Occipital lobe (tissue), 2 donors: ENCODE results near the gene EFCAB11. TPM values are rescaled to one million over a fixed set of nuclear protein-coding genes. Genes with fewer than 3 reads are reported as not detected.
"Not testable (repeated sequence)": the region's sequence is repeated elsewhere in the genome, so short reads cannot be mapped to it uniquely, and the experiment has no call there.

Experiments
- DNase-seq: peaks from one replicate; lab custom pipeline; 2025; lab: John Stamatoyannopoulos, UW
- total RNA-seq: library from RNA; depleted of rRNA; stranded (reverse); fragments of >200 nt; gene quantifications from one replicate; pipeline ENCODE4 v1.2.3, GENCODE V29; 2014

Gene EFCAB11
- total RNA-seq, 1 donor from 2014 or later = 3.7 TPM

DNA sequence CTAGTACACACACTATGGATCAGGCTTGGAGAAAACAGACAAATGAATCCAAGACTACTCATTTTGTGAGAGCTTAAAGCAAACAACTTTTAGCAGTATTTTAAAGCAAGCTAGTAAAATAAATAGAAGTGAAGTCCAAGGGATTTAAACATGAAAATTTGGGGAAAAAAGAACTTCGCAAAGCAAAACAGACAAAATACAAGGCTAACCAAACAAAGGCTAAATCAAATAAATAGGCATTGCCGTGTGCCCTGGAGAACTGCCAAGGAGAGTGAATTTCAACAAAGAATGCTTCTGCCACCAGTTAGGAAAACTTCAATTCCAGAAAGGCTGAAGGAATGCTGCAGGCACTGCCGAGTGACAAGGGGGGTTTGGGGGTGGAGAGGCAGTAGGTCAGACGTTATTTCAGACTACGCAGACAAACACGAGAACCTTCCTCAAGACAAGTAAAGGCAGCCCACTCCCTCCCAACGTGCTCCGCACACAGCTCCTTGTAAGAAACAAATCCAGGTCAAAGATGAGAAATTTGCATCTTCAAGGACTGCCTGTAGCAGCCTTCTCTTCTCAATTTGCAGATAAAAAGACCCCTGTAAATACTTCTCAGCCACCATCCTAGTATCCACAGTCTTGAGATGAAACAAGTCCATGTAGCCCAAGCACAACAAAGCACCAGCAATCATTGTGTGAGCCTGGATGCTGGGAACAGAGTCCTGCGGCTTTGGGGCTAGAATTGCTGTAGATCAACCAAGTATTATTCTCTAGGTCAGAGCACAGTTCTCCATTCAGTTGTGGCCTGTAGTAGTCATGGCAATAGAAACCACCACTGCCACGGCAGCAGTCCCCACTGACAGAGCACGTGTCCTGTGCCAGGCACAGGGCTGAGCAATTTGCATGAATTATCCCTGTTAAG is 43.3 kb downstream of the EFCAB11 start:
- DNase-seq = peak; percentile 23

DNA sequence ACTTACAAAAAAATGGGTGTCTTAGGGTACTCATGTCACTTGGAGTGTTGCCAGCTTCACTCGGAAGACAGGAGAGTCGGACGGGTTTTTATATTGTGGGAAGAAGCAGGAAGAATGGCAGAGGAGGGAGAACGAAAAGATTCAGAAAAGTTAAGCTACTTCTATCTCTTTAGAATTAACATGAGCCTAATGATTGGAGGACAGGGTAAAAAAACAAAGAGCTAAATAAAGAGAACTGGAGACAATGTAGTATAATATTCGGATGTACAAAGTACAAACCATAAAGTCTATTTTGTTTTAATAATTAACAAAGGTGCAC is 43.9 kb downstream of the EFCAB11 start:
- DNase-seq = no peak

DNA sequence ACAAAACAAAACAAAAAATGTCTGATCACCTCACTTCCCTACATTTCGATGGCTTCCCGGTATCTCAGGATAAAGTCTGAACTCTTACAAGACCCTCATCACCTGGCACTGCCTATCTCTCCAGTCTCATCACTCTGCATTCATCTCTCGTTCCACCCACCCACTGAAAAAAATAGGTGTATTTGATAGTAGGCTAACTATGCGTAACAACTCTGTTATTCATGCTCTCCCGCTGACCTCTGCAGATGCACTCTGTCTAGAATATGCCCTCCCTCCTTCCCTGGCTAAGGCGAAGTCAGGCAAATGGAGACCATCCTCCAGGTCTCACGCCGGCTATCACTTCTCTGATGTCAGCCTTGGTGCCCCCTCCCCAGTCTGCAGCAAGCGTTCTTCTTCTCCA is 44.9 kb downstream of the EFCAB11 start:
- DNase-seq = no peak

DNA sequence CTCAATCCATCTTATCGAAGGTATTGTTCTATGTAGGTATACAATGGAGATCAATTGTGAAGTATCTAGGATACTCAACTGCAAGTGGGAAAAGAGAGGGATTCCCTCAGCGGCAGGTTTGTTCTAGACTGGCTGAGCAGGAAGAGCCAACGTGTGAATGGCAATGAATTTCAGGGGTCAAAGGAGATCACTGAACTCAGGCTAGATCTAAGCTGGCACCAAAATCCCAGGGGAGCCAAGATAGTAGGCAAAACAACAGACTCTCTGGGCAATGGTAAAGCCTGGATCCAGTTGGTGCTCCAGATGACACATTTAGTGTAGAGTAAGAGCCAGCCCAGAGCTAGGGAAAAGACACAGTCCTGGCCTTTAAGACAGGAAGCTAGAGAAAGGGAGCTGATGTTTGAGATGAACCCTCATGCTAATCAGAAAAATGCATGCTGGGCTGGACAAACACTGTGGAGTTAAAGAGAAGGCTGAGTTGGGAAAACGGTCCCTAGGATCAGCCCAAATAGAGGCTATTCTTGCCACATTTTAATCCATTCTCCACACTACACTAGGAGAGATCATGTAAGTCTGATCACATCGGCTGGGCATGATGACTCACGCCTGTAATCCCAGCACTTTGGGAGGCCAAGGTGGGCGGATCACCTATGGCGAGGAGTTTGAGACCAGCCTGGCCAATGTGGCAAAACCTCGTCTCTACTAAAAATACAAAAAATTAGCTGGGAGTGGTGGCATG is 45.6 kb downstream of the EFCAB11 start:
- no peak for DNase-seq

DNA sequence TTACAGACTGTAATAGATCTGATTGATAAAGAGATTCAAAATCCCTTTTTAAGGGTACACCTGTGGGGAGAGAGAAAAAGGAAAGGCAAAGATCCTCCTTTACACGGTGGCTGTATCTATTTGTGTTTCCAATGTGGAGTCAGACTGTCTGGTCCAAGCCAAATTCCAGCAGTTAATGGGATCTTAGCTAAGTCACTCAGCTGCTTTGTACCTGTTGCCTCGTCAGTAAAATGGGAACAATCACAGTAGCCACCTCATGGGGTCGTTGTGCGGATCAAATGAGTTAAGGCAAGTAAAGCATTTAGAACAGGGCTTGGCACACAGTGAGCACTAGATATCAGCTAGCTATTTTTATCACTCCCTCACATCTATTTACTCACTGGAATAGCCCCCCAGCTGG is 46.9 kb downstream of the EFCAB11 start:
- DNase-seq = no peak

DNA sequence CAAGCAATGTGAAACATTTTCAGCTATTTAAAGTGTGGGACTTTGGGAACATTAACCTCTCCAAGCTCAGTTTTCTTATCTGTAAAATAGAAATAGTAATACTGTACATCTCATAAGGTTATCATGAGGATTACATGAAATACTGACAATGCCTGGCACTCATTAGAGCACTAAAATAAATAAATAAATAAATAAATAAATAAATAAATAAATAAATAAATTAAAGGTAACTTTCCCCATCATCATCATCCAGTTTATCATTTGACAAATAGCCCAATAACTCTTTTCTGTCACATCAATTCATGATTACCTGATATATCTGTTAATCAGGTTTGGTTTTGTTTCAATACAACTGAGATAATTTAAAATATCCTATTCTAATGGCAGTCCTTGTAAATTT is 48.5 kb downstream of the EFCAB11 start:
- no peak for DNase-seq

DNA sequence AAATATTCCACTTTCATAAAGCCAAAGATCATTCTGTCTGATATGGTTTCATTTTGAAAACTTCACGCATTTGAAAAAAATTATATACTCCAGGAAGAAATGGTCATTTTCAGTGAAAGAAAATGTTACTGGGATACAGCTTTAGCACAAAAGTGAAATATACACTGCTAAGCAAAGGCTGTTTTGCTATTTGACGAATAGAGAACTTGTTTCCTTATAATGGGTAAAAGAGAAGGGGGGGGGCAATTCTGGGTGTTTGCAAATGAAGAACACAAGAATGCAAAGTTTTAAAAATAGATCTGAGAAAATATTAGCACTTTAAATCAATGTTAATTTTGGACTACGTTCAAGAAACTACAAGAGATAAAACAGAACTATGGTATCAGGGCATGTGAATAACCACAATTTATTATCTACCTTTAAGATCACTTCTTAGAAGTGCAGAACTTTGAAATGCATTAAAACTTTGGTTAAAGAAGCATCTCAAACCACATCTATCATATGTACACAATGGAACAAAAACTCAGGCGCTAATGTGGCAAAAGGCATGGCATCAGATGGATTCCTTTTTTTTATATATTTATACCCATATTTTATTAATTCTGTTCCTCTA is 51.1 kb downstream of the EFCAB11 start:
- DNase-seq = no peak

DNA sequence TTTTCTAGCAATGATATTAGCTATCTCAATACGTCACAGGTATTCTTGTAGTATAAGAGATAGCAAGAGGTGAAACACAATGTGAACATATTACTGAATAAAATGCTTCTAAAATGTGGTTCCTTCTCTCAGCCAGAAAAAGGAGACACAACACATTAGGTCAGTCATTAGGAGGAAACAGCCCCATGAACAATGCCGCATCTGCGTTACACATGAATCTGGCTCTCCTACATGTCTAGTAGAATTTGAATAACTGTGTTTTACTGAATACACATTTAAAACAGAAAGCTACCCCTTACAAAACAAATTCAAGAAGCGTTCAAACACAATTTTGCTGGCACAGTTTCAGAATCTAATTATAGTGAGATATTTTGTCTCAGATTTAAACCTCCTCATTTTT is 51.6 kb downstream of the EFCAB11 start:
- DNase-seq = no peak

DNA sequence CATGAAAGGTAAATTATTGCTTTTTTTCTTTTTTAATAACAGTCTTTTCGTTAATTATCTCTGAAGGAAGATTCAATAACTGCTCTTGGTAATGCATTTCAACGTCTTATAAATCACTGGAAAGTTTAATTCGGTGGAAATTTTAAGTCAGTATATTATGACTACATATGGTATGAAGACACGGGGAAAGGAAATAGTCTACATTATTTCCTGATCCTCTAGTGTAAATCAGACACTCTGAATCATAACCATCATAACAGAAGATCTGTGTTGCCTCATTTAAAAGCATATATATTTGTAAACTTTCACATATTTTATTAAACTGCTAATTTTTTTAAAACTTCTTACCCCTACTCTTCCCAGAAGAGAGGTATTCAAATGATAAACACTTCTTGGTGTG is 53.7 kb downstream of the EFCAB11 start:
- DNase-seq = no peak

DNA sequence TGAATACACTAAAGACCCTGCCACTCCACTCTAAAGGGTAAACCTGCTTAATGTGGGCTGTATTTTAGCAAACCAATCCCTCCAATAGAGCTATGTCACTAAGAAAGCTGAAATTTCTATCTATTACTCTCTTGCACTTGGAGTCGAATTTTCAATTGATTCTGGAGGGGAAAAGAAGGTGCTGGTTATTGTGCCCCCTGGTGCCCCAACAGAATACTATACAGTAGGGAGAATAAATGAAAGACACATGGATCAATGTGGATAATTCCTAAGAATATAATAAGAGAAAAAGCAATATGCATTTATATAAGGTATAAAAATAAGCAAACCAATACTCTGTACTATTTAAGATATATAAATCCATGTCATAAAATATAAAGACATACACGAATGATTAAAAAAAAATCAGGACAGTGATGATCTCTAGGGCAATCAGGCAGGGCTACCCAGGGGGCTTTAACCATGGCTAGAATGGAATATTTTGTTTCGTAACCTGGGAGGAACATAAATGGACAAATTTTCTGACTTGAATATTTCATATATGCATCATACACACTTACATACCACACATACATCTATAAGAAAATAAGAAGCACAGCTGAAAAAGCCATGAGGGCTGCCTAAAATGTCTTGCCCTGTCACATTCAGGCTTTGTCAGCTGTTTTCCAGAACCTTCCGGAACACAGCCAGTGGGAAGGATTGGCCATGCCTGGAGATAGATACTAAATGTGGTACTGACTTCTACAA is 54.4 kb downstream of the EFCAB11 start:
- no peak for DNase-seq

DNA sequence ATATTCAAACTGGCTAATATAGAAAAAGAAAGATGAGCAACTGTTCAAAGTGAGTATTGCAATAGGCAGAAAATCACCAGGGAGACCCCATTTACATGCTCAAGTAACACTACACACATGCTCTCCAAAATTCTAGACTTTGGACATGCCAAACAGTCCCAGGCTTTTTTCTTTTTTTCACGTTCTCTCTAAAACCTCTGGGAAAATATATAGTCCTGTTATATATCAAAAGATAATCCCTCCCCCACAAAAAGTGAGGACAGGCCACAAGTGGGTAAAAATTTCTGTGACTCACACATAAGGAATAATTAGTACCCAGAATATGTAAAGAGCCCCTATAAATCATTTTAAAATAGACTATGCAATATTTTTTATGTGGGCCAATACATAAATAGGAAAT is 55.2 kb downstream of the EFCAB11 start:
- DNase-seq = no peak

DNA sequence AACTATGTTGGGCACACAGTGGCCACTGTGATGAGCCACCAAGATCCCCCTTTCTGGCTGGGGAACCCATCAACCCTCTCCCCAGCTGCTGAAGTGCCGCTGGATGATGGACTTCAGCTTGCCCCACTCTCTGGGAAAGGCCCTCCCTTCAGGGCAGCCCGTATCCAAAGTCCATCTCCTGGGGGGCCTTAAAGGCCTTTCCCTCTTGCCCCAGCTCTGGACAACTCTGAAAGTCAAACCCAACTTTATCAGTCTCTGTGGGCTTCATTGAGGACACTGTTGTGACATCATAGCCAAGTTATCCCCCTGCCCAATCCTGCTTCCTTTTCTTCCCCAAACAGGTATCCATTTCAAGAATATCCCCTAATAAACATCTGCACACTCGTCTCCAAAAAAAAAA is 61.1 kb downstream of the EFCAB11 start:
- not testable (repeated sequence) for DNase-seq

DNA sequence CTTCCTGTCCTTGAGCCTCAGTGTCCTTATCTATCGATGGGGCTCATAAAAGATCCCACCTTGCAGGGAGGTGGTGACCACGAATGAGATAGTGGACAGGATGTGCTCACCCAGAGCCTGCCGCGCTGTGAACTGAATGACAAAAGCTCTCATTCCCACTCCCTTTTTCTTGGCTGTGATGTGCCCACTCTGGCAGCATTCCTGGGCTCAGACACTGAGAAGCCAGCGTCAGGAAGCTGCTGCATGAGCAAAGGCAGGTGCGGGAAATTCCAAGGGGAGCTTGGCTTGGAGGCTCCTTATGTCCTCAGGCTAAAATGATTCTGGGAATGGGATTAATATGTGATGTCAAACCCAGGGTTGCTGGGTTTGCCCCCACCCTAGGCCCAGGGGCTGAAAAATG is 61.6 kb downstream of the EFCAB11 start:
- DNase-seq = no peak

DNA sequence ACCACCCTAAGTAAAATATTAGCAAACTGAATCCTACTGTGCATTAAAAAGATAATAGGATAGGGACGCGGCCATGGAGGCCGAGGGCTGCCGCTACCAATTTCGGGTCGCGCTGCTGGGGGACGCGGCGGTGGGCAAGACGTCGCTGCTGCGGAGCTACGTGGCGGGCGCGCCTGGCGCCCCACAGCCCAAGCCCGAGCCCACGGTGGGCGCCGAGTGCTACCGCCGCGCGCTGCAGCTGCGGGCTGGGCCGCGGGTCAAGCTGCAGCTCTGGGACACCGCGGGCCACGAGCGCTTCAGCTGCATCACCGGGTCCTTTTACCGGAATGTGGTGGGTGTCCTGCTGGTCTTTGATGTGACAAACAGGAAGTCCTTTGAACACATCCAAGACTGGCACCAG is 62.8 kb downstream of the EFCAB11 start:
- not testable (repeated sequence) for DNase-seq

DNA sequence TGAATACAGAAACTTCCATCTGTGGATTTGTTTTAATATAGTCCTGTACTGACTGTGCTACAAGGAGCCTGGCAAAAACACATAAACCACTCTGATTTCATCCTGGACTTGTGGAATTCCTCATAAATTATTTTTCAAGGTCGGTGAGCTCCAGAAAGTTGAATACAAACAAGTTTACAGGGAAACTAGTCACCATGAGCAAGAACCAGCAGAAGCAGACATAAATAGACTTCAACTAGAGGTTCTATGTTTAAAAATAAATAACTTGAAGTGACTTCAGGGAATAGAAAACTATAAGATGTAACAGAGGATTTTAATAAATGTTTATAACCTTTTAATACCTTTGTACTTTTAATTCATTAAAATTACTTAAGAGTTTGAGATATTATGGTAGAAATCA is 63.5 kb downstream of the EFCAB11 start:
- DNase-seq = no peak

DNA sequence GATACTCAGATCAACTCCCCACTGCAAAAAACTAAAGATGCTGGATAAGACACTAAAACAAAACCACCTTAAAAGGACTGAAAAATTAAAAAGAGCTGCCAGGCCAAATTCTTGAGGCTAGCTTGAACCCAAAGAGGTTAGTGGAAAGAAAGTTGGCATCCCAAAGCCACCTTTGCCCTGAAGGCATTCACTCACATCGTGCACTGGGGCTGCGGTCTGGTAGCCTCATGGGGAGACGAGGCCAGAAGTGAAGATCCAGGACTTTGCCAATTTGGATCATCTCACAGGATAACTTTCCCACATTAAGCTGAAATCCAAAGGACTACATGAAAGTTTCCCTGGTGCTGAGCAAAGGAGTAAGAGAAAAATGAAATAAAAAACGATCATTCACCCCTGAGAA is 63.9 kb downstream of the EFCAB11 start:
- DNase-seq = no peak

DNA sequence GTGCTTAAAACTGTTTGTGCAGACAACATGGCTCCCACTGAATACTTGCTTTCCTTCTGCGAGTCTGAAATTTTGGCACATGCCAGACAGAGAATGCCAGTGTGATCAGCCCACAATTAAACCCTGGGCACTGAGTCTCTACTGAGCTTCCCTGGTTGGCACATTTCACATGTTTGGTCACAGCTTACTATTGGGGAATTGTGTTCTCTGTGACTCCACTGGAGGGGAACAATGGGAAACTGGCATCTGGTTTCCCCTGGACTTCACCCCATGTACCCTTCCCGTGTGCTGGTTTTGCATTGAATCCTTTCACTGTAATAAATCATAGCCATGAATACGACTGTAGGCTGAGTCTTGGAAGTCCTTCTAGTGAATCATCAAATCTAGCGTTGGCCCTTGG is 64.9 kb downstream of the EFCAB11 start:
- DNase-seq = no peak

DNA sequence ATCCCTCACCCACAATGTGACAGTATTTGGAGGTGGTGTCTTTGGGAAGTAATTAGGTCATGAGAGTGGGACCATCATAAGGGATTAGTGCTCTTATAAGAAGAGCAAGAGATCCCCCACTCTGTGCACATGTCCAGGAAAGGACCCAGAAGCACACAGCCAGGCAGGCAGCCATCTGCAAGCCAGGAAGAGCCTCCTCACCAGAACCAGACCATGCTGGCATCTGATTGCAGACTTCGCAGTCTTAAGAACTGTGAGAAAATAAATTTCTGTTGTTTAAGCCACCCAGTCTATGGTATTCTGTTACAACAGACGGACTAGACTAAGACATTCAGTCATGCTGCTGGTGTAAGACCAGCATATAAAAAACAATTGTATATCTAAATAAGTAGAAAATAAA is 69.8 kb downstream of the EFCAB11 start:
- no peak for DNase-seq

DNA sequence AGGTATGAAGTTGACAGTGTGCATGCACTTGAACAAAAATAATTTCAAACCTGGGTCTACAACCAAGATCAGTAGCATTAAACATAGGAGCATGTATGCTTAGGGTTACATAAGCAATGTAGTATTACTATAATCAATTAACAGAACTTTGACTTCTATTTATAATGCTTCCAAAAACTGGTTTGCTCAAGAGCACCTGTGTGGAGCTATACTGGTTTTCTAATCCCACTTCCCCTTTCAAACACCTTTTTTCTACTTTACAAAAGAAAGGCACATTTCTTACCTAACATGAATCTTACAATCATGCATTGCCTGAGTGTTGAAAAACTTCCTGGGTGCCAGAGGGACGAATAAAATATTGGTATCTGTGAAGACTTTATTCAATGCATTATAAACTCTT is 72.7 kb downstream of the EFCAB11 start:
- DNase-seq = no peak

DNA sequence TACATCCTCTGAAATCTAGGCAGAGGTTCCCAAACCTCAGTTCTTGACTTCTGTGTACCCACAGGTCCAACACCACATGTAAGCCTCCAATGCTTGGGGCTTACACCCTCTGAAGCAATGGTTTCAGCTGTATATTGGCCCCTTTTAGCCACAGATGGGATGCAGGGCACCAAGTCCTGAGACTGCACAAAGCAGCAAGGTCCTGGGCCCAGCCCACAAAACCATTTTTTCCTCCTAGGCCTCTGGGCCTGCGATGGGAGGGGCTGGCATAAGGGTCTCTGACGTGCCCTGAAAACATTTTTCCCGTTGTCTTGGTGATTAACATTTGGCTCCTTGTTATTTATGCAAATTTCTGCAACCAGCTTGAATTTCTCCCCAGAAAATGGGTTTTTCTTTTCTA is 80.4 kb downstream of the EFCAB11 start:
- DNase-seq = not testable (repeated sequence)

DNA sequence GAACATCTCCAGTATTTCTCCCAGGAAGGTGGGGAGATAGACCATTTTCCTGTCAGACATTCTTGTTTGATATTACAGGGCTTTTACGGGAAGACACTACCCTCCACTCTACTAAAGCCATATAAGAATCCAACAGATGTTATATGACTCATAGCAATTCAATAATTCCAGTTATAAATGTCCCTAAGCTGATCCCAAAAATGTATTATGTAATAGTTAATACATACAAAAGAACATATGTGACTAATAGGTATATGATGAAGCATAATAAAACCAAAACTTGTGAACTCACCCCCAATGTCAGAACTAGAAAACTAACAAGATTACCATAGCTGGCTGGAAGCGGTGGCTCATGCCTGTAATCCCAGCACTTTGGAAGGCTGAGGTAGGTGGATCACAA is 84.2 kb downstream of the EFCAB11 start:
- no peak for DNase-seq

DNA sequence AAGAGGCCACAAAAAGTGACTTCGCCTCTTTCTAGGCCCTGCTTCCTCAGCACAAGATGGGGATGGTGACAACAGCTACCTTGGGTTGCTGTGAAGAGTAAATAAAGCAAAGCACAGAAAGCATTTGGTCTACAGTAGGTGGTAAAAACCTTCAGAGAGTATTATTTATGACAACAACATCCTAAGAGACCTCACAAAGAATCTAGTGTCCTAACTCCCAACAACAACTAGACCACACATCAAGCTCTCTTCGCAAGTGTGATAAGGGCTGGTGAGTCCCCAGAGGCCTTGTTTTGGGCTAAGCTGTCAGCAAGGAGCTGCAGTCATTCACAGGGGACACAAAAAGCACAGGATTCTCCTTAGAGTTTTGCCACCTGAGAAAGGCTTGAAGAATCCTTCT is 84.9 kb downstream of the EFCAB11 start:
- no peak for DNase-seq
